ENCODE results near the gene ARHGAP1.
A peak's percentile ranks its signal among the peaks of the same experiment; 100 is the strongest.
"Not testable (repeated sequence)": the region's sequence is repeated elsewhere in the genome, so short reads cannot be mapped to it uniquely, and the experiment has no call there.

The ARHGAP1 gene

GRCh38 chr11:46673713-46674462, 26.5 kb downstream of the ARHGAP1 start:
- no peak for DNase-seq (ENCODE audit: low spot score)

GRCh38 chr11:46672381-46672839, 28.0 kb downstream of the ARHGAP1 start:
- FAIRE-seq: no peak

More at GRCh38 chr11:46673713-46674462, 26.5 kb downstream of the ARHGAP1 start:
- no peak for FAIRE-seq

GRCh38 chr11:46671958-46672315, 28.5 kb downstream of the ARHGAP1 start:
- DNase-seq (ENCODE audit: low spot score): no peak
- FAIRE-seq: no peak

More at GRCh38 chr11:46672381-46672839, 28.0 kb downstream of the ARHGAP1 start:
- DNase-seq (ENCODE audit: low spot score): no peak

- DNase-seq (ENCODE audit: low spot score); FAIRE-seq: not testable (repeated sequence)
These were observed 29.9 kb downstream of the ARHGAP1 start for GRCh38 chr11:46670521-46670920.

- DNase-seq (ENCODE audit: low spot score): no peak
These were observed 30.7 kb downstream of the ARHGAP1 start for GRCh38 chr11:46669711-46670139.

GRCh38 chr11:46668480-46669085, 31.8 kb downstream of the ARHGAP1 start:
- FAIRE-seq (no peak), DNase-seq (ENCODE audit: low spot score) (no peak)

More at GRCh38 chr11:46669711-46670139, 30.7 kb downstream of the ARHGAP1 start:
- FAIRE-seq: no peak

- no peak for FAIRE-seq
- no peak for DNase-seq (ENCODE audit: low spot score)
These were observed 33.4 kb downstream of the ARHGAP1 start for GRCh38 chr11:46667043-46667481.

GRCh38 chr11:46666516-46666915, 33.9 kb downstream of the ARHGAP1 start:
- no peak for DNase-seq (ENCODE audit: low spot score)
- FAIRE-seq: no peak

- FAIRE-seq: no peak
- DNase-seq (ENCODE audit: low spot score): no peak
These were observed 35.1 kb downstream of the ARHGAP1 start for GRCh38 chr11:46665356-46665755.

GRCh38 chr11:46664612-46665011, 35.8 kb downstream of the ARHGAP1 start:
- FAIRE-seq: no peak
- no peak for DNase-seq (ENCODE audit: low spot score)

GRCh38 chr11:46663277-46663940, 37.0 kb downstream of the ARHGAP1 start:
- DNase-seq (ENCODE audit: low spot score) (no peak), FAIRE-seq (no peak)

- no peak for DNase-seq (ENCODE audit: low spot score)
- FAIRE-seq: no peak
These were observed 38.1 kb downstream of the ARHGAP1 start for GRCh38 chr11:46662366-46662765.

- DNase-seq (ENCODE audit: low spot score) (no peak), FAIRE-seq (no peak)
These were observed 38.6 kb downstream of the ARHGAP1 start for GRCh38 chr11:46661836-46662235.

GRCh38 chr11:46659908-46660307, 40.5 kb downstream of the ARHGAP1 start:
- no peak for FAIRE-seq

GRCh38 chr11:46658259-46658658, 42.2 kb downstream of the ARHGAP1 start:
- FAIRE-seq (no peak), DNase-seq (ENCODE audit: low spot score) (no peak)

More at GRCh38 chr11:46659908-46660307, 40.5 kb downstream of the ARHGAP1 start:
- DNase-seq (ENCODE audit: low spot score): no peak

- FAIRE-seq (no peak), DNase-seq (ENCODE audit: low spot score) (no peak)
These were observed 43.2 kb downstream of the ARHGAP1 start for GRCh38 chr11:46657186-46657585.

- DNase-seq (ENCODE audit: low spot score) (no peak), FAIRE-seq (no peak)
These were observed 44.8 kb downstream of the ARHGAP1 start for GRCh38 chr11:46655631-46656030.

GRCh38 chr11:46649180-46649738, 51.2 kb downstream of the ARHGAP1 start:
- no peak for FAIRE-seq
- peak; percentile 27 for DNase-seq (ENCODE audit: low spot score)

GRCh38 chr11:46643986-46644385, 56.4 kb downstream of the ARHGAP1 start:
- no peak for DNase-seq (ENCODE audit: low spot score)
- no peak for FAIRE-seq

- DNase-seq (ENCODE audit: low spot score) (no peak), FAIRE-seq (no peak)
These were observed 56.9 kb downstream of the ARHGAP1 start for GRCh38 chr11:46643531-46643930.

GRCh38 chr11:46642627-46643335, 57.6 kb downstream of the ARHGAP1 start:
- no peak for FAIRE-seq

More at GRCh38 chr11:46642627-46643335, 57.6 kb downstream of the ARHGAP1 start:
- DNase-seq (ENCODE audit: low spot score): no peak
